ENCODE measurements around the gene SURF6. TPM values are rescaled to one million over a fixed set of nuclear protein-coding genes. Genes with fewer than 3 reads are reported as not detected.

SURF6 gene
- total RNA-seq, 4 donors from 2014 or later, result 14.5 to 28.6 (median 22.0) TPM

- Histone ChIP-seq H3K27me3 (no peaks in the 10 kb centered on the region), H3K27ac (peak overlapping the region in 1 of 4 donors; percentile 27), H3K4me3 (no peak overlapping the region), H3K36me3 (peaks cover 19 to 76% (median 24%) of the 10 kb centered on the region in 3 donors), H3K9me3 (no peaks in the 10 kb centered on the region), H3K4me1 (peaks cover 62 to 100% (median 73%) of the 10 kb centered on the region in 3 donors)
- no peak for DNase-seq
- intact Hi-C loops (cut with DNase I), result no loop called here
- no peak for TF ChIP-seq POLR2A (IDR thresholded peaks at IDR 0.05)
- no peak for TF ChIP-seq CTCF (IDR thresholded peaks at IDR 0.05)
- WGBS, 2 donors, result 53 to 65% methylated on average over 14 to 17 of the region's 18 CpGs
Observed at GRCh38 chr9:133368249-133368881, 32.4 kb upstream of the SURF6 start.

- H3K27me3 ChIP-seq, result no peaks in the 10 kb centered on the region
- H3K4me3 ChIP-seq, result no peak overlapping the region
- no peak for DNase-seq
- H3K27ac ChIP-seq, result peak overlapping the region in 2 of 4 donors; percentile 27 to 31
- 69 to 87% methylated on average over 3 to 10 of the region's 10 CpGs for WGBS, 2 donors
- no peaks in the 10 kb centered on the region for H3K9me3 ChIP-seq
- H3K4me1 ChIP-seq, result peaks cover 56 to 100% (median 73%) of the 10 kb centered on the region in 3 donors
- H3K36me3 ChIP-seq, result peaks cover 21 to 76% (median 29%) of the 10 kb centered on the region in 3 donors
- intact Hi-C loops (cut with DNase I), result no loop called here
- TF ChIP-seq POLR2A (IDR thresholded peaks at IDR 0.05), result no peak
- TF ChIP-seq CTCF (IDR thresholded peaks at IDR 0.05), result no peak
Observed at GRCh38 chr9:133367778-133368177, 31.8 kb upstream of the SURF6 start.

- intact Hi-C loops (cut with DNase I), result no loop called here
- Histone ChIP-seq H3K36me3 (peaks cover 21 to 76% (median 29%) of the 10 kb centered on the region in 3 donors), H3K9me3 (no peaks in the 10 kb centered on the region), H3K4me3 (no peak overlapping the region), H3K27ac (no peak overlapping the region), H3K4me1 (peaks cover 54 to 100% (median 72%) of the 10 kb centered on the region in 3 donors), H3K27me3 (no peaks in the 10 kb centered on the region)
- TF ChIP-seq POLR2A (IDR thresholded peaks at IDR 0.05), result no peak
- no peak for TF ChIP-seq CTCF (IDR thresholded peaks at IDR 0.05)
- DNase-seq, result no peak
- 78 to 98% methylated on average over 5 to 17 of the region's 22 CpGs for WGBS, 2 donors
Observed at GRCh38 chr9:133367221-133367620, 31.2 kb upstream of the SURF6 start.

- no peak for DNase-seq
- no peak overlapping the region for H3K4me3 ChIP-seq
- peaks cover 21 to 81% (median 29%) of the 10 kb centered on the region in 3 donors for H3K36me3 ChIP-seq
- peaks cover 48 to 100% (median 70%) of the 10 kb centered on the region in 3 donors for H3K4me1 ChIP-seq
- H3K9me3 ChIP-seq, result no peaks in the 10 kb centered on the region
- peak overlapping the region in 1 of 4 donors; percentile 22 for H3K27ac ChIP-seq
- no peaks in the 10 kb centered on the region for H3K27me3 ChIP-seq
- intact Hi-C loops (cut with DNase I), result no loop called here
- no peak for TF ChIP-seq POLR2A (IDR thresholded peaks at IDR 0.05)
- no peak for TF ChIP-seq CTCF (IDR thresholded peaks at IDR 0.05)
- WGBS, 2 donors, result 90% methylated on average over 2 of the region's 11 CpGs; no CpG with 5 or more reads in 1 of the 2 donors
Observed at GRCh38 chr9:133366435-133366834, 30.4 kb upstream of the SURF6 start.

- H3K27ac ChIP-seq, result peak overlapping the region in 3 of 4 donors; percentile 57 to 78 (median 74)
- no peaks in the 10 kb centered on the region for H3K9me3 ChIP-seq
- H3K36me3 ChIP-seq, result peaks cover 29 to 91% (median 35%) of the 10 kb centered on the region in 3 donors
- DNase-seq, result no peak
- 53 to 58% methylated on average over 12 to 13 of the region's 15 CpGs for WGBS, 2 donors
- peaks cover 27 to 90% (median 38%) of the 10 kb centered on the region in 3 donors for H3K4me1 ChIP-seq
- no peak overlapping the region for H3K4me3 ChIP-seq
- no peak for TF ChIP-seq POLR2A (IDR thresholded peaks at IDR 0.05)
- TF ChIP-seq CTCF (IDR thresholded peaks at IDR 0.05), result no peak
- H3K27me3 ChIP-seq, result no peaks in the 10 kb centered on the region
- intact Hi-C loops (cut with DNase I), result no loop called here
Observed at GRCh38 chr9:133362359-133363044, 26.5 kb upstream of the SURF6 start.

Measured in esophagus squamous epithelium (tissue), 5 donors.